Activated T-cell treated with anti-CD3 and anti-CD28 coated beads, Interleukin-2, amount 50 U/mL, for 72 hours (primary cell): ENCODE measurements around the gene ADCYAP1. TPM values are rescaled to one million over a fixed set of nuclear protein-coding genes. Genes with fewer than 3 reads are reported as not detected.
"Not testable (repeated sequence)": the region's sequence is repeated elsewhere in the genome, so short reads cannot be mapped to it uniquely, and the experiment has no call there.

Experiments used
- ATAC-seq, 2 donors: fragments of 150-1000 bp; cut with Tn5 transposase; replicated peaks in 1 of 2; 2 replicates each; pipeline ENCODE4 v1.10.0; 2021; ENCODE audit warnings: moderate library complexity in 2 of 2, mild to moderate bottlenecking in 1 of 2
- DNase-seq, 2 donors: peaks; one replicate each; pipeline ENCODE4 v3.0.0; 2021 to 2022; ENCODE audit warnings: mixed read lengths in 1 of 2
- H3K27ac Mint-ChIP-seq: one replicate; pipeline ENCODE4 v1.8.0; 2022; ENCODE audit warnings: mild to moderate bottlenecking, moderate library complexity, mixed read lengths
- H3K27me3 Mint-ChIP-seq: one replicate; pipeline ENCODE4 v1.8.0; 2022; ENCODE audit warnings: low read depth, mixed read lengths
- H3K36me3 Mint-ChIP-seq, 2 donors: one replicate each; pipeline ENCODE4 v1.8.0; 2022; ENCODE audit warnings: mixed read lengths in 2 of 2, mild to moderate bottlenecking in 1 of 2; ENCODE audit not compliant: insufficient read depth in 2 of 2
- H3K4me1 Mint-ChIP-seq: one replicate; pipeline ENCODE4 v1.8.0; 2022; ENCODE audit warnings: low read depth, mixed read lengths
- H3K4me3 Mint-ChIP-seq, 2 donors: one replicate each; pipeline ENCODE4 v1.8.0; 2022; ENCODE audit warnings: mild to moderate bottlenecking in 2 of 2, mixed read lengths in 2 of 2, moderate library complexity in 2 of 2
- H3K9me3 Mint-ChIP-seq, 2 donors: one replicate each; pipeline ENCODE4 v1.8.0; 2022; ENCODE audit warnings: mixed read lengths in 2 of 2
- total RNA-seq, 2 donors: library from RNA; stranded (reverse); gene quantifications; one replicate each; pipeline ENCODE4 v1.2.3, GENCODE V29; 2022

The ADCYAP1 gene
- total RNA-seq = not detected

DNA sequence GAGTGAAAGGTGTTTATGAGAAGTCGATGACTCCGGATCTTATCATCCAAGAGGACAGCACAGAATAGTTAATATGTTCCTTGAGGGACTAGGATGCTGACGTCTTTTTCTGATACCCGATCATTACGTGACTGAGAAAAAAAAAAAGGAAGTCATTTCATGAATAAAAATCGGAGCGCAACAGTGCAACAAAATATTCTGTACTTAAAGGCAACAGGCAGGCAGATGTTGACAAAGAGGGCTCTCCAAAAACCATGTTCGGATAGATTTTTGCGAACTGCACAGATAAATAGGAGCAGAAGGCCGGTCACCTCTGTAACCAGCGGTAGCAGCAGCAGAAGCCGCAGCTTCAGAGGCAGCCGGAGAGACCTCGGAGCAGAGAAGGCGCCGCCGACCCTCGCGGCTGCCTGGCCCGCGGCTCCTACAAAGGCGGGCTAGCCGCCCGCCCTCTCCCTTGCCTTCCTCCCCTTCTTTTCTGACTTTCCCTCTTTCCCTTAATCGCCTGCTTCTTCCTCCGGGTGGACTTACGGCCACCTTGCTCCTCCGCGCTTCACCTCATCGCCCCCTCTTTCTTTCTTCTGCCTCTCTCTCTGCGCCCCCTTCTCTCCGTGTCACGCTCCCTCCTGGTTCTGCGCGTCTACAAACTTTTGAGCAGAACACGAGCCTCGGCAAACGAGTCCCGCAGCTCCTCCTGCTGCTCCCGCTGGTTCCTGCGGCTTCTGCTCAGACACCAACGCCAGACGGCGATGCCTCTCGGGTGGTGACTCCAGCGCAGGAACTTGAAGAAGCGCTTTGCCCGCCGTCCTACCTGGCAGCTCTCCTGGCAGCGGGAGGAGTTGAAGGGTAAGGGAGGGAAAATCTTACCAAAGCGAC is at the start of gene ADCYAP1:
Gene ADCYAP1, plus strand, starts transcription at position 654 of the 873 bp plus-strand sequence. CDS start 516 bp downstream, outside the sequence.
- Mint-ChIP-seq H3K27me3 (peaks cover 68% of the 10 kb centered on the region), H3K4me3 (peak within 1 kb of the TSS; percentile 27 to 59), H3K36me3 (peaks cover 0 to 1% of the 10 kb centered on the region in 2 donors), H3K27ac (no peak within 1 kb of the TSS), H3K4me1 (peaks cover 16% of the 10 kb centered on the region), H3K9me3 (peaks cover 0 to 1% of the 10 kb centered on the region in 2 donors)
- ATAC-seq (no peak), DNase-seq (no peak)

DNA sequence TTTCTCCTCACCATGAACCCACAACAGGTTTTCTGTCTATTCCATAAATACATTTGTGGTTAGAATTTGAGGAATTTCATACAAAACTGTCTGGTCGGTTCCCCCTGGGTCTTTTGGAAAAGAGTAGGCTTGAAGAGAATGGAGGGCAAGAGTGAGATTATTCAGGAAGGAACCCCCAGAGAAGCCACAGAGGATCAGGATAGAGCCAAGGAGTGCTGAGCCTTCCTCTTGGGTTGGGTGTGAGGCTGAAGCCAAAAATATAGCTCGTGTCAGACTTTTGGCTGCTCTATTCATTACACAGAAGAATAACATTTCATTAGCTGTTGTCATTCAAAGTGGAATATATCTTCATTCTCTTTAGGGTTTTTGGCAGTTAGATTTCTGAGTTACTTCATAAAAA is 46.7 kb upstream of the ADCYAP1 start:
- H3K27ac Mint-ChIP-seq = no peak overlapping the region
- H3K36me3 Mint-ChIP-seq = no peaks in the 10 kb centered on the region
- no peak overlapping the region for H3K4me3 Mint-ChIP-seq
- ATAC-seq (no peak), DNase-seq (no peak)
- H3K27me3 Mint-ChIP-seq = peaks cover 13% of the 10 kb centered on the region
- no peaks in the 10 kb centered on the region for H3K9me3 Mint-ChIP-seq
- no peaks in the 10 kb centered on the region for H3K4me1 Mint-ChIP-seq

DNA sequence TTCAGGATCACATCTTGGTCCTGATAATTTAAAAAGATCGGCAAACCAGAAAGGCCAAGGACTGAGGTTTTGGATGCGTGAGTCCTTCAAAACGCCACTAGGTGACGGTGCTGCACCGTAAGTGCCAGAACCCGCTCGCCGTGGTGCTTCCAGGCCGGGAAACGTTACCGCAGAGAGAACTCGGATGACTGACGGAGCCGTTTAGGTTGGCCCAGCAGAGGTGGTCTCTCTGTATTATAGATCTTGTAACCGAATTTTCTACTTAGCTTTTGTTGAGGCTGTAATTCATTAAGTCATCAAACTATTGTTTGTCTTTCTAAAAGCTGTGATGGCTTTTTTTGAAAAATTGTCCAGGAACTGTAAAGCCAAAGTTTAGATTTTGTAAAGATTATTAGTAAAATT is 39.8 kb upstream of the ADCYAP1 start:
- Mint-ChIP-seq H3K4me3 (no peak overlapping the region), H3K9me3 (no peaks in the 10 kb centered on the region), H3K27me3 (peaks cover 29% of the 10 kb centered on the region), H3K36me3 (no peaks in the 10 kb centered on the region), H3K4me1 (peaks cover 6% of the 10 kb centered on the region), H3K27ac (no peak overlapping the region)
- peak; percentile 76 to 81 for ATAC-seq
- DNase-seq = peak; percentile 59 to 64

DNA sequence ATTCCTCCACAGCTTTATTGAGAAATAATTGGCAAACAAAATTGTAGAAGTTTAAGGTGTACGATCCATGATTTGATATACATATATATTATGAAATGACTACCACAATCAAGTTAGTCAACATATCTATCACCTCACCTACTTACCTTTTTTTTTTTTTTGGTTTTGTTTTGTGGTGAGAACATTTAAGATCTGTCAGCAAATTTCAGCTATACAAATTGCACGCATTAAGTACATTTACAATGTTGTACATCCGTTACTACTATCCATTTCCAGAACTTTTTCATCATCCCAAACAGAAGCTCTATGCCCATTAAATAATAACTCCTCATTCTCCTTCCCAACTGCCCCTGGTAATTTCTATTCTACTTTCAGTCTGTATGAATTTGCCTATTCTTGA is 37.4 kb upstream of the ADCYAP1 start:
- Mint-ChIP-seq H3K4me3 (no peak overlapping the region), H3K36me3 (peaks cover 0 to 2% of the 10 kb centered on the region in 2 donors), H3K9me3 (peaks cover 2 to 4% of the 10 kb centered on the region in 2 donors), H3K27me3 (peaks cover 24% of the 10 kb centered on the region), H3K4me1 (peaks cover 6% of the 10 kb centered on the region), H3K27ac (no peak overlapping the region)
- ATAC-seq (no peak), DNase-seq (no peak)

DNA sequence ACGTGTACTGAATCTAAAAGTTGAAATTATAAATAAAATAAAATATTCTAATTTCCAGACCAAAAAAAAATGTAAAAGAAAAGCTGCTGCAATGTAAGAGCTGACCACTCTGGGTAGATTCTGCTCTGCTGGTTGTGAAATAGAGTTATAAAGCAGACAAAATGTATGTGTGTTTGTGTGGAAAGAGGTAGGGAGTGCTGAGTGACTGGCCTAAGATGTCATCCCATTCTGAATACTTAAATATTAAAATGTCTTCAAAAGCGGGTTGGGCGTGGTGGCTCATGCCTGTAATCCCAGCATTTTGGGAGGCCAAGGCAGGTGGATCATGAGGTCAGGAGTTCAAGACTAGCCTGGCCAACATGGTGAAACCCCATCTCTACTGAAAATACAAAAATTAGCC is 31.2 kb upstream of the ADCYAP1 start:
- not testable (repeated sequence) for DNase-seq, H3K27ac Mint-ChIP-seq, H3K9me3 Mint-ChIP-seq, ATAC-seq, H3K36me3 Mint-ChIP-seq, H3K4me1 Mint-ChIP-seq, H3K27me3 Mint-ChIP-seq
- H3K4me3 Mint-ChIP-seq = peak overlapping the region; percentile 45 to 71

DNA sequence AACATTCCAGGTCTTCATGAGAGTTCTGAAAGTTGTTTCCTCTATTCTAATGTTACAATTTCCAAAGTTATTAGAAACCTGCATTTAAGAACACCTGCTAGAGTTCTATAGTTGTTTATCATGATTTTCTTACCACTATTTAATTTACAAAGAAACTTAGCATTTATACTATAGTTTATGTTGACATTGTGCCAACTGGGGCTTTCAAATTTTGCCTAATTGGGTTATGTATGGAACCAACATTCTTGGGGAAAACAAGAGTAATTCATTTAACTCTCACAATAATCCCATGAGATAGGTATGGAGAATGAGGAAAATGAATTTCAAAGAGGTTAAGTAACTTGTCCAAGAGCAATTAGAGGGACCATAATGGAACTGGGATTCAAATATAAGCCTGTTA is 28.8 kb upstream of the ADCYAP1 start:
- DNase-seq = no peak
- Mint-ChIP-seq H3K9me3 (peaks cover 3 to 4% of the 10 kb centered on the region in 2 donors), H3K4me1 (no peaks in the 10 kb centered on the region), H3K27me3 (no peaks in the 10 kb centered on the region), H3K27ac (no peak overlapping the region), H3K36me3 (peaks cover 2 to 9% of the 10 kb centered on the region in 2 donors), H3K4me3 (no peak overlapping the region)
- ATAC-seq = no peak

DNA sequence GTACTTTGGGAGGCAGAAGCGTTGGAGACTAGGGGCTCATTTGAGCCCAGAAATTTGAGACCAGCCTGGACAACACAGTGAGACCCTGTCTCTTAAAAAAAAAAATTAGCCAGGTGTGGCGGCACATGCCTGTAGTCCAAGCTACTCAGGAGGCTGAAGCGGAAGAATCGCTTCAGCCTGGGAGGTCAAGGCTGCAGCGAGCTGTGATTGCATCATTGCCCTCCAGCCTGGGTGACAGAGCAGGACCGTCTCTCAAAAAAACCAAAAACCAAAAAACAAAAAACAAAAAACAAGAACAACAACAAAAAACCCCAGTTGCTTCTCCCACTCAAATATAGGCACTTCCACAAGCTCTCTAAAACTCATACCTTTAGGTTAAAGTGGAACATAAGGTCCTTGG is 27.4 kb upstream of the ADCYAP1 start:
- ATAC-seq (no peak), DNase-seq (no peak)
- Mint-ChIP-seq H3K27me3 (no peaks in the 10 kb centered on the region), H3K36me3 (peaks cover 2 to 7% of the 10 kb centered on the region in 2 donors), H3K4me3 (no peak overlapping the region), H3K4me1 (no peaks in the 10 kb centered on the region), H3K9me3 (peaks cover 0 to 2% of the 10 kb centered on the region in 2 donors), H3K27ac (no peak overlapping the region)

DNA sequence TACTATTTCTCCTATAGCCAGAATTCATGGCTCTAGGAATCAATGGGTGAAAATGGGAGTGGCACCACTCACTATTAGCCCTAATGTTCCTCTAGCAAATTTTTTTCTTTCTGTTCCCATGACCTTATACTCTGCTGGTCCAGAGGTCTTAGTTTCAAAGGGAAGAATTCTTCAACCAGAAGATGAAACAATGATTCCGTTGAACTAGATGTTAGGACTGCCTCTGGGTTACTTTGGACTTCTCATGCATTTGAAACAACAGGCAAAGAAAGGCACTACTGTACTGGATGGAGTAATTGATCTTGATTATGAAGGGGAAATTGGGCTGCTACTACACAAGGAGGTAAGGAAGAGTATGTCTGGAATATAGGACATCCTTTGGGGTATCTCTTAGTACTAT is 18.6 kb upstream of the ADCYAP1 start:
- no peak overlapping the region for H3K4me3 Mint-ChIP-seq
- DNase-seq (no peak), ATAC-seq (no peak)
- no peaks in the 10 kb centered on the region for H3K27me3 Mint-ChIP-seq
- H3K9me3 Mint-ChIP-seq = no peaks in the 10 kb centered on the region
- no peak overlapping the region for H3K27ac Mint-ChIP-seq
- no peaks in the 10 kb centered on the region for H3K36me3 Mint-ChIP-seq
- no peaks in the 10 kb centered on the region for H3K4me1 Mint-ChIP-seq

DNA sequence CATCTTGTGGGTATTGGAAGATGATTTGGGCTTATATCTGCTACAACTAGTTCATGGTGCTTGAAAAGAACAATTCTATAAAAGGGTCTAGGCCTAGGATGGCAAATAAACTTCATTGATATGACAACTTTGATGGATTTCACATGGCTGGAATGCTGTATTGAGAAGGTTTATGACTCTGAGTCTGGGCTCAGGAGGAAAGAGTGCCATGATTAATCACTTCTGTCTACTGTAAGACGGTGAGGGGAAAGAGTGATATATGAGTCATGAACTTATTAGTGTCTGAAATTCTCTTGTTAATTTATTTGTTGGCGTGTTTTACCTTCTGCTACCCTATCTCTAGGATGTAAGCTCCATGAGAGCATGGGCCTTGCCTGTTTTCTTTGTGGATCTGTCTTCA is 17.0 kb upstream of the ADCYAP1 start:
- no peaks in the 10 kb centered on the region for H3K36me3 Mint-ChIP-seq
- H3K27me3 Mint-ChIP-seq = peaks cover 5% of the 10 kb centered on the region
- H3K4me1 Mint-ChIP-seq = no peaks in the 10 kb centered on the region
- H3K4me3 Mint-ChIP-seq = no peak overlapping the region
- ATAC-seq (no peak), DNase-seq (no peak)
- no peaks in the 10 kb centered on the region for H3K9me3 Mint-ChIP-seq
- no peak overlapping the region for H3K27ac Mint-ChIP-seq

DNA sequence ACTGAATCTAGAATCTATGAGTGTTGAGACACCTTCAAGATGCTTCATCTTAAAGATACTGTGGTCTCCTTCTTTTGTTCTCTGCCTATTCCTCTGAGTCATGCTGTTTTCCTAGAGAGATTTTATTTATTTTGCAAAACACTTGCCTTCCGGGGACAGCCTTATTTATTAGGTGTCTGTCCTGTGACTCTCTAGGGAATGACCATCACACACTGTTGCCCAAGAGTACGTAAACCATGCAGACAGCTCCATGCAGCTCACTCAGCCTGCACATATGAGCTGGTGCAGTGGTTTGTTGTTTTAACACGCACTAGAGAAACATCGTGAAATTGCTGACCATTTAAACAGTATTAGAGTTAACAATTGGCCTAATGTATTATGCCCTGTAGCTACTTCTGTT is 12.4 kb upstream of the ADCYAP1 start:
- H3K27me3 Mint-ChIP-seq = peaks cover 17% of the 10 kb centered on the region
- no peaks in the 10 kb centered on the region for H3K36me3 Mint-ChIP-seq
- H3K4me3 Mint-ChIP-seq = no peak overlapping the region
- ATAC-seq = no peak
- no peak for DNase-seq
- no peak overlapping the region for H3K27ac Mint-ChIP-seq
- no peaks in the 10 kb centered on the region for H3K4me1 Mint-ChIP-seq
- no peaks in the 10 kb centered on the region for H3K9me3 Mint-ChIP-seq

DNA sequence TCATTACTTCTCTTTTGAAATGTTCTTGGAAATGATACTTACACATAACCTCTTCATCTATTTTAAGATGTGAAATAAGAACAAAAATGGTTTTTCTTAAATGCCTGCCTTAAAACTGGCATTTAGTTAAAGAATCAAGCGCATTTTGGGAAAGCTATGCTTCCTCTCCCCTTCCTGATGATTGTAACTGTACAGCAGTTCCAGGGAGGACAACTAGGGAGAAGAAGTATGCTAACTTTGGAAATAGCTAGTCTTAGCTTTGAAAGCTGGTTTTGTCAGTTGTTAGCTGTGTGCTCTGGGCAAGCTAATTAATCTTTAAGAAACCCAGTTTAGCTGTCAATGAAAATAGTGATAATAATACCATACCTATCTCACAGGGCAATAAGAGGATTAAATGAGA is 8.4 kb upstream of the ADCYAP1 start:
- H3K4me1 Mint-ChIP-seq = no peaks in the 10 kb centered on the region
- H3K27ac Mint-ChIP-seq = no peak overlapping the region
- no peak overlapping the region for H3K4me3 Mint-ChIP-seq
- H3K9me3 Mint-ChIP-seq = no peaks in the 10 kb centered on the region
- H3K36me3 Mint-ChIP-seq = no peaks in the 10 kb centered on the region
- DNase-seq (no peak), ATAC-seq (no peak)
- peaks cover 45% of the 10 kb centered on the region for H3K27me3 Mint-ChIP-seq

DNA sequence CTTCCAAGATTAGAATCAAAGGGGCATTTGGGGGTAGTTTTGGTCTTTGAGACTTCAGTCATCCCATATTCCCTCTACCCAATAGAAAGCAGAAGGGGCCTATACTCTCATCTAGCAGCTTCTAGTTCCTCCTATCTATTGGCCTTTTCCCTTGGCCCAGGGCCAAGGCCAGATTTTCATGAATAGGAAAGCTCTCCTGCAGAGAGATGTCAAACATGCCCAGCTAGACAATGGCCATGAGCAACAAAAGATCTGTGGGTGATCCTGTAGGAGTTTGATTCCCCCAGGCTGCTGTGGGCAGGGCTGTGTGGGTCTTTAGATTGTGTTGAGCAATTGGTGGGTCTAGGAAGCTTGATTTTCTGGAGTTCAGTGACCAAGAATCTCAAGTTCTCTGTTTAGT is 2.9 kb upstream of the ADCYAP1 start:
- no peaks in the 10 kb centered on the region for H3K36me3 Mint-ChIP-seq
- DNase-seq = no peak
- peaks cover 5% of the 10 kb centered on the region for H3K4me1 Mint-ChIP-seq
- H3K27me3 Mint-ChIP-seq = peaks cover 71% of the 10 kb centered on the region
- peaks cover 0 to 1% of the 10 kb centered on the region in 2 donors for H3K9me3 Mint-ChIP-seq
- no peak for ATAC-seq
- no peak overlapping the region for H3K4me3 Mint-ChIP-seq
- H3K27ac Mint-ChIP-seq = no peak overlapping the region

DNA sequence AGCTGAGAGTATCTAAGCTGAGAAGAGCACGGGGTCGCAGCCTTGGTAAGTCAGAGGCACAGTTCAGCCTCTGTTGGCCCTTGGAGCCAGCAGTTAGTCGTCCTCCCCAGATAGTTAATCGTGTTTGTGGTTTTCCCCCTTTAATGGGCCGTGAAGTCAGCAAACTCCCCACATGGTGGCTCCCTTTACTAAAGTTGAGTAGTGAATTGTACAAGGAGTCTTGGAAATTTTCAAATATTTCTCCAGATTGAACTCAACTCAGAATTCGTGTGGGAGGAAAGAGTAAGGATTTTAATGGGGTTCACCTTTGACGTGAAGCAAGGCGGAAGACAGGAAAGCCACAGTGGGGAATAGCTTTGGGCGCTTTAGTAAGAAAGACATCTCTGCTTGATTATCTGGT is 2.4 kb upstream of the ADCYAP1 start:
- no peak overlapping the region for H3K27ac Mint-ChIP-seq
- H3K36me3 Mint-ChIP-seq = no peaks in the 10 kb centered on the region
- H3K9me3 Mint-ChIP-seq = peaks cover 0 to 1% of the 10 kb centered on the region in 2 donors
- no peak for ATAC-seq
- H3K4me1 Mint-ChIP-seq = peaks cover 5% of the 10 kb centered on the region
- no peak for DNase-seq
- no peak overlapping the region for H3K4me3 Mint-ChIP-seq
- peaks cover 71% of the 10 kb centered on the region for H3K27me3 Mint-ChIP-seq

DNA sequence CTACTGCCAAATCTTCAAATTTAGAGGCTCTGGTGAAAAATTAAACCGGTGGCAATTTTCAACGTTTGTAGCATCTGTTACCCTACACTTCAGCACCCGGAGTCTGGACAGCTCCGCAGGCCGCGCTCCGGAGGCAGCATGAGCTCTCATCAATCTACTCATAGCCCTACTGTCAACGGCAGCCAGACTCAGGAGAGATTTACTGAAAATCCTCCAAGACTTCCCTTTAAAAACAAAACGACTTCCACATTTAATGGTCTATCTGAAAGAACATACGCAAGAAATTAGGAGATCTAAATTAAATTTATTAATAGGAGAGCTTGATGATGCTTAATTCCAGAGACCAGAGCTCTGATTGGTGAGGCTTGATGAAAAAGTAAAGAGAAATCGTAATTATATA is 970 bp upstream of the ADCYAP1 start:
- H3K36me3 Mint-ChIP-seq = no peaks in the 10 kb centered on the region
- ATAC-seq (no peak), DNase-seq (peak; percentile 57)
- no peak overlapping the region for H3K4me3 Mint-ChIP-seq
- H3K4me1 Mint-ChIP-seq = peaks cover 12% of the 10 kb centered on the region
- H3K9me3 Mint-ChIP-seq = peaks cover 0 to 1% of the 10 kb centered on the region in 2 donors
- H3K27ac Mint-ChIP-seq = no peak overlapping the region
- H3K27me3 Mint-ChIP-seq = peaks cover 71% of the 10 kb centered on the region
